Adipose tissue (tissue), 3 donors: ENCODE results near the gene CPA5. TPM values are rescaled to one million over a fixed set of nuclear protein-coding genes. Genes with fewer than 3 reads are reported as not detected.

Experiments
- H3K27ac ChIP-seq: one replicate; pipeline ENCODE4 v1.5.1; 2013; ENCODE audit warnings: low read depth, low read length
- WGBS, 3 donors: extraction: QIAGEN DNeasy Blood & Tissue Kit; methylation state at CpG; one replicate each; pipeline ENCODE4 v1.1.7; 2013; 5-methylcytosine and 5-hydroxymethylcytosine counted together
- polyA plus RNA-seq, 3 donors: library from polyadenylated mRNA; stranded (reverse); fragments of 200-250 nt; gene quantifications; one replicate each; pipeline ENCODE4 v1.2.3, GENCODE V29; 2013
- donor health status: healthy with polysubstance abuse.
- donor health status: Bipolar disorder and iron deficiency.
- donor health status: healthy.

Gene CPA5
- polyA plus RNA-seq, 3 donors = 0.04 to 0.20 TPM; not detected in 1

DNA sequence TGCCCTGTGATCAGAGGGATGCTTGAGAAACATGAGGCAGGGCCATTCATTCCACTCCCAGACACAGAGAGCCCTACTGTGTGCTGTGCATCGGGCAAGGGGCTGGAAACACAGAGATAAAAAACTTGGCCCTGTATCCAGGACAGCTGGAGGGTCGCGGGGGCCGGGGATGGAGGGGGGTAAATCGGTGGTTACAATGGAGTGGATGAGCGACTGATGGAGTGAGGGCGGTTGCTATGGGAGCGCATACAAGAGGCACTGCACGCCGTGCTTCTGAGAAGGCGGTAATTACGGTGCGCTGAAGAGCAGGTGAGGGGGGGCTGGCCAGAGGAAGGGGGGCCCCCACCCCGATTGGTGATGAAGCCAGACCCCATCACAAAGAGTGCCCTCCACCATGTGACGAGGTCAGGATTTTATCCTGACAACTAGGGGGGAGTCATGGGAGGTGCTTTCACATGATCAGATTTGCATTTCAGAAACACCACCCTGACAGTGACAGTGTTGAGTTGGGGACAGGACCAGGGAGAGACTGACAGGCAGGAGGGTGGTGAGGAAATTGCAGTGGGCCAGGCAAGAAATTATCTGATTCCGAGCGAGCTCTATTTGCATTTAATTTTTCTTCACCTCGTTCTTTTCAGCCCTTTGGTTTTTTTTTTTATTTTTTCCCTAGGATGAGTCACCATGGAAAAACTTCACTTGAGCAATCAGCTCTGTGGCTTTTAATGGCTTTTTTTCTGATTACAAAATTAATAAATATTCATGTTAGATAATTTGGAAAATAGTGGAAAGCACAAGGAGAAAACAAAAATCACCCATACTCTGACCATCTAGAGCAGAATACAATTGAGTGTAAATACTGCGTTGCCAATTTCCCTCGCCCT is 7.8 kb downstream of the CPA5 start:
- WGBS, 3 donors = 59 to 70% (median 66%) methylated on average over 20 of the region's 20 CpGs
- H3K27ac ChIP-seq = no peak overlapping the region

DNA sequence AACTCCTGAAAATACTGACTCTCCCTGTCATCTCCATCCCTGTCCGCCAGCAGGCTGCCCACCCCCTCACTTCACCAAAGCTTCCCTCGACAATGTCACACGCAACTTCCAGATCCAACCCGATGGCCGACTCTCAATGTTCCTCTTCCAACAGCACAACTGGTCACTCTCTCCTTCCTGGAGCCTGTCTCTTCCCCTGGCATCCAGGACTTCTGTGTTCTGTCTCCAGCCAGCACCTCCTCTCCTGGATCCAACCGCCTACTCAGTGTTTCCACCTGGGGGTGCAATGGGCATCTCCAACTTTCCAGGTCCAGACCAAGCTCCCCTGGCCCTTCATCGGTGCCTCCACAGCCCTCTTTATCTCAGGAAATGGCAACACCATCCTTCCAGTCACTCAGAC is 8.6 kb downstream of the CPA5 start:
- H3K27ac ChIP-seq = no peak overlapping the region
- WGBS, 3 donors = 78 to 93% (median 92%) methylated on average over 7 of the region's 7 CpGs

- 43 to 68% (median 49%) methylated on average over 9 of the region's 9 CpGs for whole genome bisulfite sequencing, 3 donors
- no peak overlapping the region for H3K27ac ChIP-seq
These were observed 11.7 kb downstream of the CPA5 start for GRCh38 chr7:130356121-130356875.

- 61 to 92% (median 63%) methylated on average over 16 of the region's 16 CpGs for WGBS, 3 donors
- H3K27ac ChIP-seq = no peak overlapping the region
These were observed 12.4 kb downstream of the CPA5 start for GRCh38 chr7:130356876-130357611.

DNA sequence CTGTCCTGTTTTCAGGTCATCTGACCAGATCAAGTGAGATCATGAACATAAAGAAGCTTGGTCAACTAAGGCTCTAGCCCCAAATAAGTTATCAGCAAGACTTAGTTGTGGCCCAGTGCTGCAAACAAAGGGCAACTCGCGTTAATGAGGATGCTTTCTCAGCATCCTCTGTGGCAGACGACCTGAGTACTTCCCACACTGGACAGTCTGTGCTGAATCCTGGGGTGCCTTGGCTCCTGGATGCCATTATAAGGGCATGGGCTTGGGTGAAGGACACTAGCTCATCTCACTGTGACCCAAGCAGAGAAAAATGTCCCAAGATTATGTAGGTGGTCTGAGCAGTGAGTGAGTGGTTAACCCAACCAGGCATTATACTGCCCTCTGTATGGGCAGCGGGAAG is 13.9 kb downstream of the CPA5 start:
- WGBS, 3 donors = 88 to 95% (median 93%) methylated on average over 4 of the region's 4 CpGs
- no peak overlapping the region for H3K27ac ChIP-seq

DNA sequence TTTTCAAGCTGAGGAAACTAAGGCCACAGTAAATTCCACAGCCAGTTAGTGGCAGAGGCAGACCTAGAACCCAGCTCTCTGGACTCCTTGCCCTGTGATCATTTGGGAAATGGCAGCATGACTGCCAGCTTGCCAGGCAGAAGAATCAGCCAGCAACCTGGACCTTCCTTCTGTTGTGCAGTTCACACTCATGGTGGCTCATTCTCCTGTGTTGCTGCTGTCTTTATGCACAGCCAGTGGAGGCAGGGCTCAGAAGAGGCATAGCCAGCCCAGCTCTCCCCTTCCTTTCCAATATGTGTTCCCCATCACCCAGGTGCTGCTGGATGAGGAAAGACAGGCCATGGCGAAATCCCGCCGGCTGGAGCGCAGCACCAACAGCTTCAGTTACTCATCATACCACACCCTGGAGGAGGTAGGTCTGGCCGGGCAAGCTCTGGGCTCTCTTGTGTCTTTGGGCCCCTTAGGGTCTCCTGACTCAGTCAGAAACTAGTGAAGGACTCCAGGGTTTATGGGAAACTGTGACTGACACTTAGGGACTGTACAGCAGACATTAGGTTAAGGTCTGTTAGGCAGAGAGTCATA is 14.8 kb downstream of the CPA5 start:
- H3K27ac ChIP-seq = no peak overlapping the region
- WGBS, 3 donors = 90 to 97% (median 91%) methylated on average over 5 of the region's 5 CpGs

- 92 to 98% (median 95%) methylated on average over 3 of the region's 3 CpGs for WGBS, 3 donors
- no peak overlapping the region for H3K27ac ChIP-seq
These were observed 15.9 kb downstream of the CPA5 start for GRCh38 chr7:130360518-130360917.

- 93 to 97% (median 95%) methylated on average over 7 of the region's 7 CpGs for WGBS, 3 donors
- no peak overlapping the region for H3K27ac ChIP-seq
These were observed 17.1 kb downstream of the CPA5 start for GRCh38 chr7:130361681-130362080.

- 91 to 97% (median 94%) methylated on average over 10 of the region's 10 CpGs for WGBS, 3 donors
- H3K27ac ChIP-seq = no peak overlapping the region
These were observed 17.7 kb downstream of the CPA5 start for GRCh38 chr7:130362251-130362816.

GRCh38 chr7:130363026-130363847 is 18.6 kb downstream of the CPA5 start:
- H3K27ac ChIP-seq = no peak overlapping the region
- 76 to 88% (median 80%) methylated on average over 8 of the region's 8 CpGs for WGBS, 3 donors

- WGBS, 3 donors = 62 to 94% (median 92%) methylated on average over 4 of the region's 4 CpGs
- no peak overlapping the region for H3K27ac ChIP-seq
These were observed 19.8 kb downstream of the CPA5 start for GRCh38 chr7:130364451-130364850.

DNA sequence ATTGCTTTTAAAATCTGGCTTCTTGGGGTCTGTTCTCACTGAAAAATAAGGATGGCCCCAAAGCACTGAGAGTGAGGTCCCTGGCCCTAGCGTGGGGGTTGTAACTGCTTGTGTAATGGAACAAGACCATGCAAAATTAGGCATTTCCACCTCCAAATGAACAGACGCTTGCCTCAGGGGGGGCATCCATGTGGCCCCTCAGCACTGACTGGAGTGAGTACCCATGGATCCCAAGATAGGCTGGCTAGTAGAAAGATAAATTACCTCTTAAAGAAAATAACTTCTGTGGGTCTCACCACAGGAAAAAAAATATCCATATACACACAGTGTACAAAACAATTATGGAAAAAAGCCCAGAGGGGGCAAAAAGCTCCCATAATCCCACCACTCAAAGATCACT is 20.5 kb downstream of the CPA5 start:
- H3K27ac ChIP-seq = no peak overlapping the region
- 76 to 93% (median 89%) methylated on average over 2 of the region's 2 CpGs for WGBS, 3 donors

DNA sequence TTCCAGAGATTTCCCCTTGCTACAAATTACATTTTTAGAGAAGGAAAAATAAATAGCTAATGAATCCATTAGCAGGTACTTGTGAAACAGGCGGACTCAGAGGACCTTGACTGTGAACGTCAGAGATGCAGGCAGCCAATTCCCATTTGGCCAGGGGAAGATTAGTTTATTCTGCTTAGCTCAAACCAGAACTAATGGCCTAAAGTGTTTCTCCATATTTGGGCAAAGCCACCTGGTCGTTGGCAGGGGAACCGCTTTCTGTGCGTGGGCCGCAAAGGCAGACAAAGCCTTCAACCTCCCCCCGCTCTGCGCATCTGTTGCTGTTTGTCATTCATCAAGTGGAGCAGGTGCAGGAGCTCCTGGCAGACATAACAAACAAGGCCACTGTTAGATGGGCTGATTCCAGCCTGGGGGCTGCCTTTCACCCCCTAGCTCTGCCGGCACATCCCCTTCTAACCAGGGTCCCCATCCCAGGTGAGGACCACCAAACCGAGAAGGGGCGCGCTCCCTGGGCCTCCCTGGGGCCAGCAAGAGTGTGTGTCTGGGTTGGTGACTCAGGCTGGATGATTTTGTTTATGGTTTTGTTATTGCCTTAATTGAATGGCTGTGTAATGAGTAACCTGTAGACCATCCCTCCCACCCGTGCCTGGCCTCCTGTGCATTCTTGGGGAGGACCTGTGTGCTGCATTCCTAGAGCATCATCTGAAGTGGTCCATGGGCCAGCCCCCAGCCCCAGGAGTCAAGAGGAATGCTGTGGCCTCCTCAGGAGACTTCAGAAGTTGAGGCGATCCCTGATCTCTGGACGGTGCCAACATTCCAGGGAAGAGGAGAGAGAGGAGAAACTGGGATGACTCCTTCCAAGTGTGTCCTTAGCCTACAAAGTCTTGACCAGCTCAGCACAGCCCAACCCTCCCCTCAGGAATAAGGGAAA is 21.2 kb downstream of the CPA5 start:
- no peak overlapping the region for H3K27ac ChIP-seq
- WGBS, 3 donors = 60 to 84% (median 78%) methylated on average over 15 of the region's 15 CpGs

DNA sequence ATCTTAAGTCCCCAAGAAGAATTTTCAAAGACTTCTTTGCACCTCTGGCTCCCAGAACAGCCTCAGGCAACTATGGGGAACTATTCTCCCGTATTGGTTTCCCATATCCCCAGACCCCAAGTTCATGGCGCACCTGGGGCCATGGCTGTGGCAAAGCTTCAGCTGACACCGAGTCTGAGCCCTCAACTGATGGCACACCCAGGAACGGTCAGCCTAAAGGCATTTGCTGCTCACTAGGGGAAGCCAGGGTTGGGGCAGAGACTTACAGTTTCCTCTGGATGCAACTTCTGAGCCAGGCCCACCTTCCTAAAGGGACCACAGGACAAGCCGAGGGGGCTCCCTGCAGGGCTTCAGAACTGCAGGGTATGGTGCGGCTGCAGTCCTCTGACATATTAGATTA is 21.9 kb downstream of the CPA5 start:
- no peak overlapping the region for H3K27ac ChIP-seq

GRCh38 chr7:130367088-130367755 is 22.6 kb downstream of the CPA5 start:
- WGBS, 3 donors = 88 to 91% (median 90%) methylated on average over 13 of the region's 13 CpGs
- no peak overlapping the region for H3K27ac ChIP-seq

More for the DNA sequence above, 21.9 kb downstream of the CPA5 start:
- WGBS, 3 donors = 90 to 94% (median 91%) methylated on average over 6 of the region's 6 CpGs
